SK-N-MC (cell line): ENCODE measurements around the gene PLXDC2.

Source experiments
- EZH2 ChIP-seq: fragments of 200-600 bp; sonication (generic); IDR thresholded peaks from one replicate; pipeline ENCODE4 v1.6.1; 2017; ENCODE audit warnings: antibody characterized with exemption
- FOXP2 ChIP-seq: optimal IDR thresholded peaks from 2 replicates; pipeline ENCODE3; 2011; ENCODE audit warnings: mild to moderate bottlenecking, moderate library complexity; ENCODE audit not compliant: insufficient read depth; ENCODE audit errors: extremely low read length, control extremely low read depth
- POLR2AphosphoS5 ChIP-seq: IDR thresholded peaks from 2 replicates; pipeline ENCODE4 v1.6.1; 2012; ENCODE audit warnings: mild to moderate bottlenecking, low read depth, low read length, borderline replicate concordance

- TF ChIP-seq POLR2AphosphoS5 (no peak), EZH2 (no peak), FOXP2 (no peak)
Observed at GRCh38 chr10:19778996-19779395, 37.2 kb upstream of the PLXDC2 start.
